Stimulated activated CD8-positive, alpha-beta memory T cell treated with anti-CD3 and anti-CD28 coated beads, Interleukin-7, amount 100 ng/mL, for 1 hour (primary cell): Measurements from ENCODE around the gene MAB21L3.

ENCODE experiments used
- DNase-seq, 2 donors: peaks; one replicate each; pipeline ENCODE4 v3.0.0-alpha.2; 2020; ENCODE audit warnings: low read depth in 2 of 2

The MAB21L3 gene

GRCh38 chr1:116110567-116111523 is at the start of gene MAB21L3:
Gene MAB21L3 (plus strand): TSS chr1:116111399. CDS start chr1:116112616, 1,217 bp downstream.
- DNase-seq: no peak

DNA sequence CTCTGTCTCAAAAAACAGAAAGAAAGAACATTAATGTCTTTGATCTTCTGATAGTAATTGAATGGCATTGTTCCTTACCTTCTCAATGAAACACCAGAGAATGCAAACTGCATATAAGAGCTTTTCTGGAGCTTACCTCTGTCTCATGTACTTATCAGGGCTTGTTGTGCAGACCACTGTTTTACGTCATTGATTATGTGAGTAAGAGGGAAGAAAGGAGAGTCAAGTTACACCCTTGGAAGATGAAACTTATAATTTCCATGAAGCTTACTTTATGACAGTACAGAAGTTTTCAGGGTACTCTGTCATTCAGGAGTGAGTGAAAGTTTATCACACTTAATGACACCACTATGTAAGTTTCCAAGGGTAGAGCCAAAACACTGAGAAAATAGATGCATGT is 49.0 kb upstream of the MAB21L3 start:
- DNase-seq: no peak

GRCh38 chr1:116064616-116065015 is 46.6 kb upstream of the MAB21L3 start:
- DNase-seq: no peak

GRCh38 chr1:116066868-116067565 is 44.2 kb upstream of the MAB21L3 start:
- no peak for DNase-seq

DNA sequence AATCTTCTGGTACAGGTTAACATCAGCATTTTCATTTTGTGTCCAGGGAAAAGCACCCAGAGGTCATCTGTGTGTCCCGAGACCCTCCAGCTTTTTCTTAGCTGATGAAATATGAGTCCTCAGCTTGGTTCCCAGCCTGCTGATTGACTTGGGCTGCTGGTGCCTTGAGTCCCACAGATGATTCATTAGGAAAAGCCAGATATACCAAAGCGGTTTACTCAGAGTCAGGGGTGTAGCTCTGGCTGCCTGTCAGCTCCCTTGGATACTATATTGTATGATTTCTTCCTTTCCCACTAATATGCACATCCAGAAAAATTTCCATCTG is 43.7 kb upstream of the MAB21L3 start:
- DNase-seq: no peak

DNA sequence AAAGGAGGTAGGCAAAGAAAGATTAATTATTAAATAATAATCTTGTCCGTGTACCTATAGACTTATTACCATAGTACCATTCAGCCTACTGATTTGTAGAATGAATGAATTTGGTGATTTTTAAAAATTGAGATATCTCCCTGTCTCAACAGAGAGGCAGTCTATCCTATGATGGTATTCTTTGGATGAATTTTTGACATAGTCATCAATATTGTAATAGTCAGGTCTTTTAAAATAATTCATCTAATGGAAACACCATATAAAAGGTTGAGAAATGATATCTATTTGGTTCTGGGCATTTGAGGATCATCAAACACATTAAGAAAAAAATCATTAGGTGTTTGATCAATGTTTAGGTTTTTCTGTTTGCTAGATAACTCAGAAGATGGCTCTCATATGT is 35.6 kb upstream of the MAB21L3 start:
- no peak for DNase-seq

DNA sequence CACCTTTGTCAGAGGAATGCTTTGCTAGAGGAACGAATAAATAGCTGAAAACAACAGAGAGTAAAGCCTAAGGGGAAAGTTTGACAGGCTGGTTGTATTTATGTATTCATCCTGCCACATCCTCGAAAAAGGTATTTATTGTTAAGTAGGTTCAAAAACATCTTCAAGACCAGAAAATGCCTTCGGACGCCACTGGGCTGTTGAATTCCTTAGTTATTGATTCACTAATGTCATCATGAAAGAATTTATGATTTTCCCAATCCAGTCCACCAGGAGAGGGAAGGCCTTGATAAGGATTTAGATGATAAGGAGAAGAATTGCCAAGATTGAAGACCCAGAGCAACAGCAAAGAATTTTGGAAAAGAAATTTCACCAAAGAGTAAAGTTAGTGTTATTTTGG is 35.2 kb upstream of the MAB21L3 start:
- no peak for DNase-seq

DNA sequence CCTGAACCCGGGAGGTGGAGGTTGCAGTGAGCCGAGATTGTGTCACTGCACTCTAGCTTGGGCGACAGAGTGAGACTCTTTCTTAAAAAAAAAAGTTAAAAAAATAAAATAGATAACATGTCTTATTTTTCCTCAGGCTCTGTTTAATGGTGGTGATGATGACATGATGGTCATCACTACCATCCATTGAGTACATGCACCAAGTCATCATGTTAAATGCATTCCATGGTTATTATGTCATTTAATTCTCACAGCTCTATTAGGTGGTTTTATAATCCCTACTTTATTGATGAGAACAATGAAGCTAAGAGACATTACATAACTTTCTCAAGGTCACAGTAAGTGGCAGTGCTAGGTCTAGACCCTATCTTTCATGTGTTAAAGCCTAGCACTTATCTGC is 34.4 kb upstream of the MAB21L3 start:
- no peak for DNase-seq

GRCh38 chr1:116078699-116079223 is 32.4 kb upstream of the MAB21L3 start:
- no peak for DNase-seq

GRCh38 chr1:116087628-116088027 is 23.6 kb upstream of the MAB21L3 start:
- no peak for DNase-seq

GRCh38 chr1:116089870-116090269 is 21.3 kb upstream of the MAB21L3 start:
- DNase-seq: no peak

DNA sequence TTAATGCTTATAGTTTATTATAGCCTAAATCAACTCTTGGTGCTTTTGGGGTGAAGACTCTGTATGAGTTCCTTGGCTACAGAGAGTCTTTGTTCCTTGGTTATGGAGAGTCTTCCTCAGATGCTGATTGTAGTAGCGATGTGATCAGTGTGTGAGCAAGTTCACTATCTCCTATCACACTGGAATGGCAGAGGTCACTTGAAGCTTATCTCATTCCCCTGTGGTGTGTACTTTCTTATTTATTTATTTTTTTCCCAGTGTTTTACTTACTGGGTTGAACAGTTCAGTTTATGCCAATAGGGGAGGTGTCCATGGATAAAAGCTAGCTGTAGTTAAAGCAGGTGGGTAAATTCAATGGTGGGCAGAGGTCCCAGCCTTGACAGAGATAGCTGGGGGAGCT is 20.1 kb upstream of the MAB21L3 start:
- no peak for DNase-seq

- DNase-seq: no peak
Measured at GRCh38 chr1:116092752-116093489, 18.3 kb upstream of the MAB21L3 start.

DNA sequence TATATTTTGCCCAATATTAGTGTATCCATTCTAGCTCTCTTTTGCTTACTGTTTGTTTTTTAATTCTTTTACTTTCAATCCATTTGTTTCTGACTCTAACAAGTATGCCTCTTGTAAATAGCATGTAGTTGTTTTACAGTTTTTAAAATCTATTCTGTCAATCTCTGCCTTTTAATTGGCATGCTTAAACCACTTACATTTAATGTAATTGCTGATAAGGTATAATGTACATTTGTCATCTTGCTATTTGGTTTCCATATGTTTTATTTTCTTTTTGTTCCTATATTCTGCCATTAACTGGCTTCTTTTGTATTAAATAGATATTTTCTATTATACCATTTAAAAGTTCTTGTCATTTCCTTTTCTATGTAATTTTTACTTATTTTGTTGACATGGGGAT is 16.2 kb upstream of the MAB21L3 start:
- no peak for DNase-seq

DNA sequence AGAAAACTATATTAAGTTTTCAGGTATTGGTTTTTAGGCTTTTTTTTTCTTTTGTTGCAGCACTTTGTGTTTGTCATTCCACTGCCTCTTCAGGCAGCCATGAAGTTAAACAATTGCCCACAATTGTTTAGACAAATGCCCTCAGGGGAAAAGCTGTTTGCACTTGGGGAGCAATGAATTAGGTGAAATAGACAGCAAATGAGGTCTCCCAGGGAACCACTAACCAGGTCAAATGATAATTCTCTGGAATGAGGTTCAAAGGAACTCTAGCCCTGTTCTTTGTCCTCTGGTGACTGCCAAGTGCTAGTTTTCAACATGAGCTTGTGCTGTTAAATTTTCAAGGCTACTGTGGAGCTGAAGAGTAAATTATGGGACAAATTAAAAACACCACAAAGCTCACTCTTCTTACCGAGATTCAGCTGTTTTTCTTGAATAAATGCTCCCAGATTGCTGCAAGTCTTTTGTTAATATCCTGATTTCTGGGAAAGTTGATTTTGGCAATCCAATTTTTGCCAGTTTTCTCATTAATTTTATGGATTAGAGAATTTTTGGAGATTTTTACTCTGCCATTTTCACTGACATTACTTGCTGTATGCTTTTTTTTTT is 15.1 kb upstream of the MAB21L3 start:
- DNase-seq: no peak

- DNase-seq: no peak
Measured at GRCh38 chr1:116097626-116098025, 13.6 kb upstream of the MAB21L3 start.

GRCh38 chr1:116099379-116099778 is 11.8 kb upstream of the MAB21L3 start:
- no peak for DNase-seq

GRCh38 chr1:116099919-116100318 is 11.3 kb upstream of the MAB21L3 start:
- DNase-seq: no peak

GRCh38 chr1:116104667-116105066 is 6.5 kb upstream of the MAB21L3 start:
- no peak for DNase-seq

- no peak for DNase-seq
Measured at GRCh38 chr1:116105996-116106395, 5.2 kb upstream of the MAB21L3 start.

DNA sequence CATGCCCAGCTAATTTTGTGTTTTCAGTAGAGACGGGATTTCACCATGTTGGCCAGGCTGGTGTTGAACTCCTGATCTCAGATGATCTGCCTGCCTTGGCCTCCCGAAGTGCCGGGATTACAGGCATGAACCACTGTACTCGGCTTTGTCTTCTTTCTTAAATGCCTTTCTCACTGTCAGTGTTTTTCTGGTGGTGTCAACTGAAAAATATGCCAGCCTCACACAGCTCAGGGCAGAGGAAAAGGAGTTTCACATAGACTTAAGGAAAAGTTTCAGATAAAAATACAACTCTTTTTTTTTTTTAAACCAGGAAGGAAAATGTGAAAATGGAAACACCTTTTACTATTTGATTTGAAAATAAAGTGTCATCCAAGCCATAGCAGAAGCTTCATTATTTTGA is 4.6 kb upstream of the MAB21L3 start:
- DNase-seq: no peak

- no peak for DNase-seq
Measured at GRCh38 chr1:116107371-116107770, 3.8 kb upstream of the MAB21L3 start.
